NCI-H345 (cell line): ENCODE data around the gene MADCAM1.
A peak's percentile ranks its signal among the peaks of the same experiment; 100 is the strongest.

Experiments used
- DNase-seq: peaks from one replicate; lab custom pipeline; 2025; lab: John Stamatoyannopoulos, UW

The MADCAM1 gene

DNA sequence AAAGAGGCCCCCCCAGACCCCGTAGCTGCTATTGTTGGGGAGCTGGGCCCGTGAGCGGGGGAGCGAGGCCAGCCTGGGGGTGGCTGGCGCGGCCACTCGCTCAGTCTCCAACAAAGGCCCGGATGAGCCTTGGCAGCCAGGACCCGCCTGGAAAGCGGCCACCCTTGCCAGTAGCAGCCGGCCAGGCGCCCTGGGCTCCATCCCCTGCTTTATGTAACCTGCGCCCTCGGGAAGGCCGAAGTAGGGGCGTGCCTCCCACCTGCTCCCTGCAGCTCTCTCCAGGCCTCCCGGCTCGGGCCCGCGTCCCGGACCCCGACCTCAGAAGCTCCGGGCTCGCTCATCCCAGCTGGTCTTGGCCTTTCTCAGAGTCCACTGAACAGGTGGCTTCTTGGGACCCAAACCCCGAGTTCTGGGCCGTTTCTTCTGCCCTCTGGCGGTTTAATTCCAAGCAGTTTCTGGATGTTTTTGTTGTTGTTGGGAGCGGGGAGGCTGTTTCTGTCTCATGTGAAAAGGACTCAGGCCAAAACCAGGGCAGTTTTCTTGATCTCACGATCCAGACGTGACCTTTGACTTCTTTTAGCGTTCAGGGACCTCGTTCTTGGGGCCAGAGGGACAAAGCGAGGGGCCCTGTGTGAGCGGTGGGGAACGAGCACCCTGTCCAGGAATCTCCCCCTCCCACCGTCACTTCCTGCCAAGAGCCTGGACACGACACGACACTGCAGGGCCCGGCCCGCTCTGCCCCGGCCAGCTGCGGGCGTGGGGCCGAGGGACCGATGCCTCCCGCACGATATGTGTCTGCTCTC, 36.5 kb downstream of the MADCAM1 start:
- DNase-seq = peak; percentile 39

DNA sequence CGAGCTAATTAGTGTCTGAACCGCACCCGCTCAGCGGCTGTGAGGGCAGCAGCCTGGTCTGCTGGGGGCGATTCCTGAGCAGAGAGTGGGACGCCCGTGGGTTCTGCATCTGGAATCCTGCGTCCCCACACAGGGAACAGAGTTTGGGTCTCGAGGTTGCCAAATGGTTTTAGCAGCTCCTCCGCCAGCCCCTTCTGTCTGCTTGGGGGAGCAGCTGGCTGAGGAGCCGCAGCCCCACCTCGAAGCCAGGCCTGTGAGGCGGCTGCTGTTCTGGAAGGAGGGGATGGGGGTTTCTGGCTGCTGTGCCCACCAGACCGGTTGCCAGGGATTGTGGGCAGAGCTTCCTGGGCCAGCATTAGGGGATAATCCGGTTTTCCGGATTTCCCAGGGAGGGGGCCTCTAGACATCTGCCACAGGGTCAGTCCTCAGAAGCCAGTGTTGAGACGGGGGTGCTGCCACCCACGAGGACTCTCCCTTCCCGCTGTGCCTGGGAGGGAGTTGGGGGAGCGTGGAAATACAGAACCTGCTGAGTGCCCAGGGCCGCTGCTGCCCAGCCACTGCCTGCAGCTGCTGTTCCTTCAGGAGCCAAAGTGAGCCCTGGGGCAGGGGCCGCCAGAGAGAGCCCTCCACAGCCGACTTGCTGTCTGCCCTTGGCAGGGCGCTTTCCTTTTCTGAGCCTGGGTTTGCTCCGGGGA, 37.2 kb downstream of the MADCAM1 start:
- DNase-seq = no peak

DNA sequence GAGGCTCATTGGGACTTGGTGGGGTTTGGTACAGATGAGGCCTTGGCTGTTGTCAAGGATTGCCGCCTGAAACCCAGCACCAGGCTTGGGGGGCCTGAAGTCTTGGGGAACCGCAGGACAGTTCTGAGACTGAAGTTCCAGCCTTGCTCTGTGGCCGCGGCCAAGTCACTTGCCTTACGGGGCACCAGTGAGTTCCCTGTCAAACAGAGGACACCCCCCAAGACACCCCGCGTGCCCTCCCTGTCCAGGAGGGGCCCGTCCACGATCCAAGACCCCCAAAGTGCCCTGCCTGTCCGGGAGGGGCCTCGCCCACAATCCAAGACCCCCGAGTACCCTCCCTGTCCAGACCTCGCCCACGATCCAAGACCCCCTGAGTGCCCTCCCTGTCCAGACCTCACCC, 37.8 kb downstream of the MADCAM1 start:
- no peak for DNase-seq

DNA sequence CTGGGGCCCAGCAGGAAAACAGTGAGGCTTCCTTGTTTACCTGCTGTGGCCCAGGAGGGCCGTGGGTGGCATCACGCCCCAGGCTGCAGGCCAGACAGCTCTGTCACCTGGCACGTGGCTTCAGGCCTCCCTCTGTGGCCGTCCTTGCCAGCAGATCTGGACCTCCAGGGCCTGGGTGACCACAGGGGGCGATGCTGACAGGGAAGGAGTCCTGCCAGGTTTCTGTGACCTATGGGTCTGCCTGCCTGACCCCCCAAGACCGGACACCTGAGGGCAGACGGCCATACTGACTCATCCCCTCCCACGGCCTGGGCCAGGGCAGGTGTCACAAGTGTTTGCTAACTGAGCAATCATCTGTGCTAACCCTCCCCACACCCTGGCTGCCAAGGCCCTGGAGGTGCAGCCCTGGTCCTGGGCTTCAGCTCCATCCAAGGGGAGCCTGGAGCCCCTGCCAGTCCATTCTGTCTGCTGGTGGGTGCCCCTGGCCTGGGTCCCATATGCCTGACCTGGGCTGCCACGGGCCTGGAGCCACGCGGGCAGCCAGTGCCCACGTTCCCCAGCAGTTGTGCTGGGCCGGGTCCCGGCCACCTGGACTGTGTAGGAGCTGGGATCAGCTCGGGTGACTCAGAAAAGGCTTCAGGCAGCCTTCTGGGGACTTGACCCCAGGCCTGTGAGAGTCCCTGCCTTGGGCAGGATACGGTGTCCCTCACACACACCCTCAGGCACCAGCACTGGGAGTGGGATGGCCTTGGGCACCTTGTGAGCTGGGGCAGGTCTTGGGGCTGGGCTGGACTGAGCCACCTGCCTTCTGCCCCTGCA, 38.9 kb downstream of the MADCAM1 start:
- DNase-seq = no peak

DNA sequence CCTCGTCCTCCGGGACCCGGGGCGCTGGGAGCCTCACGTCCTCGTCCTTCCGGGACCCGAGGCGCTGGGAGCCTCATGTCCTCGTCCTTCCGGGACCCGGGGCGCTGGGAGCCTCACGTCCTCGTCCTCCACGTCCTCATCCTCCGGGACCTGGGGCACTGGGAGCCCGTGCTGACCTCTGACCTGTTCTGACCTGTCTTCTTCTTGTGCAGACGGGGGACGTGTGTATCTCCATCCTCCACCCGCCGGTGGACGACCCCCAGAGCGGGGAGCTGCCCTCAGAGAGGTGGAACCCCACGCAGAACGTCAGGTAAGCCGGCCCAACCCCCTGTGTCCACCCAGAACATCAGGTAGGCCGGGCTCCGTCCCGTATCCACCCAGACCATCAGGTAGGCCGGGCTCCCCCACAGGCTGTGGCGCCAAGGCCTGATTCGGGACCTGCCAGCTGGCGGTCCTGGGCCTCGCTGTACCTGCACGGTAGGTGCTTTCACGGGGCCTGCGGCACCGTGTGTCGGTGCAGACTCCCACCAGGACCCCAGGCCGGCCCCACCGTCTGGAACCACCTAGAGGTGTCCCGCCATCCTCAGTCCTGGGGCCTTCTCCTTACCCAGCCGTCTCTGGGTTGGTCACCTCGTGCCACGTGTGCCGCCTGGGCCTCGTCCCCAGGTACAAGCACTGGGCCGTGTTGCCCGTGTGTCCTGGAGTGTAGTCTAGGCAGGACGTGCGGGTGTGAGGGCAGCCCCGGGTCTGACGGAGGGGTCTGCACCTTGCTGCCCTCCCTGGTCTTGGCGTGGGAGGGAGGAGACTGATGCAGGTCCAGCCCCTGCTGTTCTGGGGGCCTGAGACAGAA, 40.0 kb downstream of the MADCAM1 start:
- no peak for DNase-seq

DNA sequence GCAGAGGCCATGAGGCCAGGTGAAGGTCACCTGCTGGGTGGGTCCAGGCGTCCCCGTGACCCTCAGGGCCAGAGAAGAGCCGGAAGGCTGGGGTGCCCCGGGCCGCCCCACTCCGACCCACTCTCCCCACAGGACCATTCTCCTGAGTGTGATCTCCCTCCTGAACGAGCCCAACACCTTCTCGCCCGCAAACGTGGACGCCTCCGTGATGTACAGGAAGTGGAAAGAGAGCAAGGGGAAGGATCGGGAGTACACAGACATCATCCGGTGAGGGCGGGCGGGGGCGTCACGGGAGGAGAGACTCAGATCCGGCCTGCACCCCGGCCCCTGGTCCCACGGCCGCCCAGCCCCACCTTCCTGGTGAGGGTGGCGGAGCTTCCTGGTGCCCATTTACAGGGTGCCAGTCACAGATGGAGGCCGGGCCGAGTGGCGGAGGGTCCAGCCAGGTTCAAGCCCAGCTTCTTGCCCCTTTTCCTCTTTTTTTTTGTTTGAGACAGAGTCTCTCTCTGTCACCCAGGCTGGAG, 40.7 kb downstream of the MADCAM1 start:
- DNase-seq = no peak

DNA sequence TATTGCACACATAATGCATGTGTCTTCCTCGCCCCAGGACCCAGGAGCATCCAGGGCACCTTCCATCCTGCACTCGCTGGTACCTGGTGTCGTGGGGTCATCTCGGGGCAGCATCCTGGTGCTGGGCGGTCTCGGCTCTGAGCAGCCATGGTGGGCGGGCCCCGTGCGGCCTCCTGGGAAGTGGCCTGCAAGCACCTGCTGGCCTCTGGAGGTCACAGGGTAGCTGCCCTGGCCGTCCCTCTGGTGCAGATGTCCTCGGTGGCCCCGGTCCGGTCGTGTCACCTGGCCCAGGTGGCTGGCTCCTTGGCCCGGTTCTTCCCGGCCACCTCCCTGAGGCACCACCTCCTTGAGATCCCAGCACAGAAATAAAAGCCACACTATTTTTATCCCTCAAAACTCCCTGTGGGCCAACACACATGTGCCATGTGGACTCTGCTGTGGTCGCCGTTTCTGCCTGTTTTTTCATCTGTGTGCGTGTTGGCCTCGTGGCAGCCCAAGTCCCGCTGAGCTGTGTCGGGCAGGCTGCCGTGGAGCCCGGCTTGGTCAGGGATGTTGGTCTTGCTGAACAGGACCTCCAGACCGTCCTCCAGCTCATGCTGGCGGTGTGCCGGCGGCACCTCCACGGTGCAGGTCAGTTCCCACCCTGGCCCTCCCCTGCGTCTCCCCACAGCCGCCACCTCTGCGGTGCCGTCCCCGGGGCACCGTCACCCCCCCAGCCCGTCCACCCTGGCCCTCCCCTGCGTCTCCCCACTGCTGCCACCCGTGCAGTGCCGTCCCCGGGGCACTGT, 42.5 kb downstream of the MADCAM1 start:
- DNase-seq = no peak

DNA sequence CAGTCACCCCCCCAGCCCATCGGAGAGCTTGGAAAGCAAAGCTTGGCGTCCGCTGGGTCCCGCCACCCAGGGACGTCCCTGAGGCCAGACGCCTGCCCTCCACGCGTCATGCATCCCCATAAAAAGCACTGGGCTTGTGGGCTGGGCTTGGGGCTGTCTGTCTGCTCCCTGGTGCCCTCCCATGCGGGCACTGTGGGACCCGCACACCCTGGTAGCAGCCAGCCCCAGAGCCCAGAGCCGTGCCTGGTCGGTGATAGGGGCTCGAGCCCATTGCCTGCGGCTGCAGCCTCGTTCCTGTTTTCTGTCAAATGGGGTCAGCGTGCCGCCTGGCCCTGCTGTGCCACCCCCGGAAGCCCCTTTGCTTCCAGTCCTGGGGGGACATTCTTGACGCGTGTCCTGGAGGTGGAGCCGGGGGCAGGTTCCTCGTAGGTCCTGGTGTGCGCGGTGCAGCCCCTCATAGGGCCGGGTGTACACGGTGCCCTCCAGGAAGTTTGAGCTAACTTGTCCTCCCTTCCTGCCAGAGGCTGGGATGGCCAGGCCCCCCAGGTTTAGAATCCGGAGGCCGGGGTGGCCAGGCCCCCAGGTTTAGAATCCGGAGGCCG, 43.2 kb downstream of the MADCAM1 start:
- no peak for DNase-seq

DNA sequence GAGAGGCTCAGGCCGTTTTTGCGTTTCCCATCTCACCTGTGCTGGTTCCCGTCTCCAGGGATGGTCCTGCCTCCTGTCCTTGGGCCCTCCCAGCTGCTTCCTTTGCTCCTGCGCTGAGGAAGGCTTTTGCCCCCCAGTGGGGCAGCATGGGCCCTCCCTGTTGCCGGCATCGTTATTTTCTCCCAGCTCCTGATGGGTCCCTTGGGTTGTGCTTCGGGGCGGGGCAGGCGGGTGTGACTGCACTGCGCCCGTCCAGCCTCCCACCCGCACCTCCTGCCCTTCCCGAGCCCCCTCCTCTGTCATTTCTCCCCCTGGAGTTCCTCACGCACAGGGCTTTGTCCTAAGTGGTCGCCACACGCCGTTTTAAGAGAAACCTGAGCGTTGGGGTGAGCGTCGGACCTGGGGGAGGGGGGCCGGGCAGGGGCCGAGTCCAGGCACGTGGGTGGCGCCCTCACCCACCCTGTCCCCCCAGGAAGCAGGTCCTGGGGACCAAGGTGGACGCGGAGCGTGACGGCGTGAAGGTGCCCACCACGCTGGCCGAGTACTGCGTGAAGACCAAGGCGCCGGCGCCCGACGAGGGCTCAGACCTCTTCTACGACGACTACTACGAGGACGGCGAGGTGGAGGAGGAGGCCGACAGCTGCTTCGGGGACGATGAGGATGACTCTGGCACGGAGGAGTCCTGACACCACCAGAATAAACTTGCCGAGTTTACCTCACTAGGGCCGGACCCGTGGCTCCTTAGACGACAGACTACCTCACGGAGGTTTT, 44.8 kb downstream of the MADCAM1 start:
- no peak for DNase-seq

DNA sequence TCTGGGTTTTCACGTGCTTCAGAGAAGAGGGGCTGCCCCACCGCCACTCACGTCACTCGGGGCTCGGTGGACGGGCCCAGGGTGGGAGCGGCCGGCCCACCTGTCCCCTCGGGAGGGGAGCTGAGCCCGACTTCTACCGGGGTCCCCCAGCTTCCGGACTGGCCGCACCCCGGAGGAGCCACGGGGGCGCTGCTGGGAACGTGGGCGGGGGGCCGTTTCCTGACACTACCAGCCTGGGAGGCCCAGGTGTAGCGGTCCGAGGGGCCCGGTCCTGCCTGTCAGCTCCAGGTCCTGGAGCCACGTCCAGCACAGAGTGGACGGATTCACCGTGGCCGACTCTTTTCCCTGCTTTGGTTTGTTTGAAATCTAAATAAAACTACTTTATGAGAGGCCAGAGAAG, 45.4 kb downstream of the MADCAM1 start:
- no peak for DNase-seq

DNA sequence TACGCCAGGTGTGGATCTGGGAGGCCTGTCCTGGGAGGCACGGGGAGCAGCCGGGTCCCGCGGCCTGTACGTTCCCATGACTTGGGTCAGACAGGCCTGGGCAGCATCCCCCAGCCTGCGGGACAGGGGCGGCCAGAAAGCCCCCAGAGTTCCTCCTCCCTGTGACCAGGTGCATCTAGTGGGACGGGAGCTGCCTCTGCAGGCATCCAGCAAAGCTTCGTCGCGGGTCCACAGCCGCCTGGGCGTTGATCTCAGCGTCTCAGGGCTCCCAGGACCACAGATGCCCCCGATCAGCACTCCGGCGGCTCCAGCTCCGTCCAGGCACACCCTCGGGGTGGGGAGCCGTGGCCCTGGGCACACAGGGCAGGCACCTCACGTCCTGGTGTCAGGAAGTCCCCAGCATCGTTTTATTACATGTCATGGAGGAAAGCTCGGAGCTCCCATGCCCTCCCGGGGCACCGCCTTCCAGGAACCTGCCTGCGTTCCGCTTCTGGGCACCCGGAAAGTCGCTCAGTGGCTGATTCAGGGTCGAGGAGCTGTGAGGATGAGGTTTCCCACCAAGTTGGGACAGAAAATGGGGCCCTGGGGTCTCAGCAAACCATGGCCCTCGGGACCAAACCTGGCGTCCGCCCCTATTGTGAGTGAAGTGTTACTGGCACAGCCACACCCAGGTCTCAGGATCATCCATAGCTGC, 46.0 kb downstream of the MADCAM1 start:
- DNase-seq = no peak

DNA sequence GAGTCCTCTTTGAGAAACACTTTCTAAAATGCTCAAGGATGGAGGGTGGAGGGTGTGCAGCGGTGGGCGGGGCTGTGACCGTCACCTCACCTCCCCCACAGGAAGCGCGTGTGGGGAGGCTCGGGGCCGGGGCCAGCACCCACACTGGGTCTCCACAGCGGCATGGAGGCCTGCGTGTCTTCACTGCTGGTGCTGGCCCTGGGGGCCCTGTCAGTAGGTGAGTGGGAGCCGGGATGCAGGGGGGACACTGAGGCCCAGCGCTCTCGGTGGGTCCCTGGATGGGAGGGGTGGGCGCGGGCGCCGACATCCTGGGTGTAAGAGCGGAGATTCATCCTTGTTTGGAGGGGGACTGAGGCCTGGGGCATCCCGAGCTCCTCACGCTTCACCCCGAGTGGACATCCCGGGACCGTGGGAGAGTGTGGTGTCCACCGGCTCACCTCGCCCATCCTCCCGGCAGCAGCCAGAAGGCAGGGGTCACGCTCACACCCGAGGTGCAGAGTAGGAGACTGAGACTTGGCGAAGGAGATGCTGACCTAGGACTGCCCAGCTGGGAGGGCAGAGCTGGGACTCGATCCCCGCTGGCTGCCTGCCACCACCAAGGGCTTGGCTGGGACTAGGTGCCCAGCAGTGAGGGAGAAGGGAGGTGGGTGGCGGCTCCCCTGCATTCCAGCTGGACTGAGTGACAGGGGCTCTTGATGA, 47.8 kb downstream of the MADCAM1 start, which contains the start of gene GZMM:
Gene GZMM, plus strand, starts transcription at position 144 of the 699 bp plus-strand sequence. Its CDS starts 19 bp downstream, at position 163.
- DNase-seq = no peak

DNA sequence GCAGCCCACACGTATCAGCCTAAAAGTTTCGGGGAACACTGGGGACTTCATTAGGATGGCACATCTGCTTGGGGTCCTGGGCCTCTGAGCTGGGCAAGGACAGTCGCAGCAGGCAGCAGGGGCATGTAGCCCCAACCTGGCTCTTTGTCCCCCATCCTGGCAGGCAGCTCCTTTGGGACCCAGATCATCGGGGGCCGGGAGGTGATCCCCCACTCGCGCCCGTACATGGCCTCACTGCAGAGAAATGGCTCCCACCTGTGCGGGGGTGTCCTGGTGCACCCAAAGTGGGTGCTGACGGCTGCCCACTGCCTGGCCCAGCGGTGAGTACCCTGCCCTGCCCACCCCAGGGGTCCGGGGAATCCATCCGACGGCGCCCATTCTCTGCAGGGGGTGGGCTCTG, 50.8 kb downstream of the MADCAM1 start:
- DNase-seq = no peak

DNA sequence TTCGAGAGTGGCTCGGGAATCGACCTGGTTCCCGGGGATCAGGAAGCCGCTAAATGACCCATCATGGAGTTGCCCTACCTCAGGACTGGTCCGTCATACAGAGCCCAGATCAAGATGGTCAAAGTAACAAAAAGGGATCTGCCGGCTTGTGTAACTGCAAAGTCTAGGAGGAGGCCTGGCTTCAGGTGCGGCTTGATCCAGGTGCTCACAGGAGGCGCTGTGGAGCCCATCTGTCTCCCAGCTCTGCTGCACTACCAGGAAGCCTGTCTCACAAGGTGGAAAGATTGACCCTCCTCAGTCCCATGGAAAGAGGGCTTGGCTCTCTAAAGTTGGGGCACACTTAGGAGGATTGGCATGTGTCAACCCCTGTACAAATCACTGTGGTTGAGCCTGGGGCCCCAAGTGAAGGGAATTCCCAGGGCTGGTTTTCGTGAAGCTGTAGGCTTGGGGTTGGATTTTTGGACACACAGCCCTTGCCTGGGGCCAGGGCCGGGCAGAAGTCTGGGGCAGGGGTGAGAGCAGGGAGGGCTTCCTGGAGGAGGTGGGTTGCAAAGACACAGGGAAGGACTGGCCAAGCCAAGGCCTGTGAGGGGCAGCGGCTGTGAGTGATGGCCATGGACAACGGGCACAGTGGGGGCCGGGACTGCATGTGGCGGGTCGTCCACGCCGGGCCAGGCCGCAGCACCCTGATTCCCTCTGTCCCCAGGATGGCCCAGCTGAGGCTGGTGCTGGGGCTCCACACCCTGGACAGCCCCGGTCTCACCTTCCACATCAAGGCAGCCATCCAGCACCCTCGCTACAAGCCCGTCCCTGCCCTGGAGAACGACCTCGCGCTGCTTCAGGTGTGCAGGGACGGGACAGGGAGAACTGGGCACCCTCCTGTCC, 51.8 kb downstream of the MADCAM1 start:
- no peak for DNase-seq

DNA sequence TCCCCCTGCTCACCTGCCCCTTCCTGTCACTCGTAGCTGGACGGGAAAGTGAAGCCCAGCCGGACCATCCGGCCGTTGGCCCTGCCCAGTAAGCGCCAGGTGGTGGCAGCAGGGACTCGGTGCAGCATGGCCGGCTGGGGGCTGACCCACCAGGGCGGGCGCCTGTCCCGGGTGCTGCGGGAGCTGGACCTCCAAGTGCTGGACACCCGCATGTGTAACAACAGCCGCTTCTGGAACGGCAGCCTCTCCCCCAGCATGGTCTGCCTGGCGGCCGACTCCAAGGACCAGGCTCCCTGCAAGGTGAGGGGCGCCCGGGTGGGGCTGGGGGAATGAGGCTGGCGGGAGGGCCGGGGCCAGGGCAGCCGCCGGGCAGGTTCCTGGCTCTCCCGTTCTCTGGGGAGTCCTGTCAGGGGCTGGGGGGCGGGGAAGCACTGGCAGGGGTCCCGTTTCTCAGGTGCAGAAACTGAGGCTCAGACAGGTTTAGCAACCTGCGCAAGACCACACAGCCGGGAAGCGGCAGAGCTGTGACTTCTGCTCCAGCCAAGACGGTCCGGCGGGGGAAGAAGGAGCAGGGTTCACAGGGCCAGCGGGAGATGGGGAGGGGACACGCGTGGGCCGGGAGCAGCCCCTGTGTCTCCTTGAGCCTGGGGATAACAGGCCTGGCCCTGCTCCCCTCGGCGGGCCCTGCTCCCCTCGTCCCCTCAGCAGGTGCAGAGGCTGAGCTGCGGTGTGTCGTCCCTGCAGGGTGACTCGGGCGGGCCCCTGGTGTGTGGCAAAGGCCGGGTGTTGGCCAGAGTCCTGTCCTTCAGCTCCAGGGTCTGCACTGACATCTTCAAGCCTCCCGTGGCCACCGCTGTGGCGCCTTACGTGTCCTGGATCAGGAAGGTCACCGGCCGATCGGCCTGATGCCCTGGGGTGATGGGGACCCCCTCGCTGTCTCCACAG, 52.9 kb downstream of the MADCAM1 start:
- DNase-seq = no peak

DNA sequence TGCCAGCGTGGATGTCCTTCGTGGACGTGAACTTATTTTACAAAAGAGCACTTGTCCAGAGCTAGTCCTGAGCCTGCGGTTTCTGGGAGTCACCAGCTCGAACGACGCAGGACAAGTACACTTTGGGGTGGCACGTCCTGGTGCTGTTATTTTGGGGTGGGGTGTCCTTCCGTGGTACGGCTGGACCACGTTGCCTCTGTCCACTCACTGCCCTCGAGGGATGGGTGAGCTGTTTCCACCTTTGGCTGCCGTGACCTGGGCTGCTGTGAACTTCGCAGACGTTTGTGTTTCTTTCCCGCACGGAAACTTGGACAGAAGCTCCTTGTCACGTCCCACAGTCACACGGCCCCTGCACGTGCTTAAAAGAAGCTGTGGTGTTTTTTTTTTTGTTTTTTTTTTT, 58.5 kb downstream of the MADCAM1 start:
- no peak for DNase-seq
